A549 (cell line): Measurements from ENCODE around the gene CASP7.

Source experiments
- EP300 ChIP-seq, 2 experiments: fragments of >200 bp; sonication (Bioruptor Twin); formaldehyde crosslinking; IDR thresholded peaks; 2 replicates in 1 of 2; 3 replicates in 1 of 2; pipeline ENCODE4 v1.6.1; 2016 to 2017
- TF ChIP-seq, protein P1 (sequence below): fragments of >200 bp; sonication (Bioruptor Twin); formaldehyde crosslinking; IDR thresholded peaks from 3 replicates; pipeline ENCODE4 v1.5.1; 2016

DNA sequence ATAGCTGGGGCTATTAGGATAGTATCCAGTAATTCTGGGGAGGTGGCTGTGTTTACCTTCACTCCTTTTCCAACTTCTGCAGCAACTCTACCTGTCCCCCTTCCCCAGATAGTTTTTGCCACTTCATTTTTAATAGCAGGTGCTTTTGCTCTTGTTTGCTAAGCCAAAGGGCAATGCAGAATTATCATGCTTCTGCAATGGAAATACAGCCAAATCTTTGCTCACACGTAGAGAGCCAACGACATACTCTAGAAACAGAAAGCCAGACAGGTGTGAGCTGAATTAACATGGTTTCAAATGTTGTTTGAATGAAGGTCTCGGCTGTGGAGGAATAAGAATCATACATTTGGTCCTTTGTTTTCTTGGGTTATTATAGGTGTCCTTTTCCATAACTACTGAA lies 86.2 kb downstream of the CASP7 start:
- no peak for TF ChIP-seq EP300 (IDR thresholded peaks at IDR 0.05)
- TF ChIP-seq, protein P1, sequence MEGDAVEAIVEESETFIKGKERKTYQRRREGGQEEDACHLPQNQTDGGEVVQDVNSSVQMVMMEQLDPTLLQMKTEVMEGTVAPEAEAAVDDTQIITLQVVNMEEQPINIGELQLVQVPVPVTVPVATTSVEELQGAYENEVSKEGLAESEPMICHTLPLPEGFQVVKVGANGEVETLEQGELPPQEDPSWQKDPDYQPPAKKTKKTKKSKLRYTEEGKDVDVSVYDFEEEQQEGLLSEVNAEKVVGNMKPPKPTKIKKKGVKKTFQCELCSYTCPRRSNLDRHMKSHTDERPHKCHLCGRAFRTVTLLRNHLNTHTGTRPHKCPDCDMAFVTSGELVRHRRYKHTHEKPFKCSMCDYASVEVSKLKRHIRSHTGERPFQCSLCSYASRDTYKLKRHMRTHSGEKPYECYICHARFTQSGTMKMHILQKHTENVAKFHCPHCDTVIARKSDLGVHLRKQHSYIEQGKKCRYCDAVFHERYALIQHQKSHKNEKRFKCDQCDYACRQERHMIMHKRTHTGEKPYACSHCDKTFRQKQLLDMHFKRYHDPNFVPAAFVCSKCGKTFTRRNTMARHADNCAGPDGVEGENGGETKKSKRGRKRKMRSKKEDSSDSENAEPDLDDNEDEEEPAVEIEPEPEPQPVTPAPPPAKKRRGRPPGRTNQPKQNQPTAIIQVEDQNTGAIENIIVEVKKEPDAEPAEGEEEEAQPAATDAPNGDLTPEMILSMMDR = no peak
